Tibial nerve (tissue), 4 donors: ENCODE measurements around the gene KDM5A.

Experiments
- EP300 ChIP-seq, 2 donors: sonication (generic); formaldehyde crosslinking; IDR thresholded peaks; one replicate each; pipeline ENCODE4 v1.6.1; 2017; ENCODE audit warnings: antibody characterized with exemption in 2 of 2, mild to moderate bottlenecking in 1 of 2
- TF ChIP-seq, protein P1 (sequence below), 5 experiments: fragments of 200-600 bp in 3 of 5; fragments of 450-650 bp in 2 of 5; sonication (generic) in 3 of 5; IDR thresholded peaks; one replicate each; pipeline ENCODE4 v1.5.1; 2016 to 2019; ENCODE audit warnings: antibody characterized with exemption in 5 of 5, mild to moderate bottlenecking in 3 of 5, moderate library complexity in 2 of 5

DNA sequence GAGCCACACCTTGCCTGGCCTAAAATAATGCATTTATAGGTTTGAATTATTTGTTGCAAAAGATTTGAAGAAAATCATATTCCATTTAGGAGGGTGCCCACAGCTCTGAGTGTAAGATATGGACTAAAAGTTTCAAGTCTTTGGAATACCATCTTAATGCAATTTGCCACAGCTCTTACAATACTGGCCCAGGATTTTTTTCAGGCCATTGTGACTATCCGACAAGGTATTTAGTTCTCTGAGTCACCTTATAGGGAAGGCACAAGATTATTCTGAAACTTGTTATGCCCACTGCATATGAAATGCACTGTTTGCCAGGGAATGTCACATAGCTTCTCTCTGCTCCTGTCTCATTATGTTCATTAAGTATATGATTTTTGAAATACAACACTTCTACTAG, 96.9 kb downstream of the KDM5A start:
- TF ChIP-seq, protein P1, sequence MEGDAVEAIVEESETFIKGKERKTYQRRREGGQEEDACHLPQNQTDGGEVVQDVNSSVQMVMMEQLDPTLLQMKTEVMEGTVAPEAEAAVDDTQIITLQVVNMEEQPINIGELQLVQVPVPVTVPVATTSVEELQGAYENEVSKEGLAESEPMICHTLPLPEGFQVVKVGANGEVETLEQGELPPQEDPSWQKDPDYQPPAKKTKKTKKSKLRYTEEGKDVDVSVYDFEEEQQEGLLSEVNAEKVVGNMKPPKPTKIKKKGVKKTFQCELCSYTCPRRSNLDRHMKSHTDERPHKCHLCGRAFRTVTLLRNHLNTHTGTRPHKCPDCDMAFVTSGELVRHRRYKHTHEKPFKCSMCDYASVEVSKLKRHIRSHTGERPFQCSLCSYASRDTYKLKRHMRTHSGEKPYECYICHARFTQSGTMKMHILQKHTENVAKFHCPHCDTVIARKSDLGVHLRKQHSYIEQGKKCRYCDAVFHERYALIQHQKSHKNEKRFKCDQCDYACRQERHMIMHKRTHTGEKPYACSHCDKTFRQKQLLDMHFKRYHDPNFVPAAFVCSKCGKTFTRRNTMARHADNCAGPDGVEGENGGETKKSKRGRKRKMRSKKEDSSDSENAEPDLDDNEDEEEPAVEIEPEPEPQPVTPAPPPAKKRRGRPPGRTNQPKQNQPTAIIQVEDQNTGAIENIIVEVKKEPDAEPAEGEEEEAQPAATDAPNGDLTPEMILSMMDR (IDR thresholded peaks at IDR 0.05), result no peak
- no peak for TF ChIP-seq EP300 (IDR thresholded peaks at IDR 0.05)
